Lung (tissue), 12 donors: ENCODE data around the gene RAD23B. TPM values are rescaled to one million over a fixed set of nuclear protein-coding genes. Genes with fewer than 3 reads are reported as not detected.

Source experiments
- ATAC-seq: fragments of 200-7000 bp; cut with Tn5 transposase; one replicate; pipeline ENCODE4 v1.9.1; 2020; ENCODE audit warnings: moderate number of reproducible peaks; ENCODE audit not compliant: insufficient read depth, low FRiP score
- DNase-seq, 3 donors: peaks; one replicate each; pipeline ENCODE4 v3.0.0-alpha.2; 2013 to 2017
- H3K27ac ChIP-seq, 2 donors: one replicate each; pipeline ENCODE4 v1.5.1; 2013; ENCODE audit warnings: mild to moderate bottlenecking in 2 of 2, moderate library complexity in 2 of 2, control low read depth in 1 of 2, inconsistent platforms in 1 of 2, low read depth in 1 of 2, low read length in 1 of 2
- H3K27me3 ChIP-seq, 3 donors: one replicate each; pipeline ENCODE4 v1.5.1; 2013; ENCODE audit warnings: low read length in 2 of 3; ENCODE audit not compliant: control insufficient read depth in 3 of 3, insufficient read depth in 3 of 3
- H3K36me3 ChIP-seq, 4 donors: one replicate each; pipeline ENCODE4 v1.5.1; 2013; ENCODE audit warnings: low read length in 4 of 4, mild to moderate bottlenecking in 1 of 4, moderate library complexity in 1 of 4; ENCODE audit not compliant: control insufficient read depth in 4 of 4, insufficient read depth in 4 of 4
- H3K4me1 ChIP-seq, 5 donors: one replicate each; pipeline ENCODE4 v1.5.1; 2013; ENCODE audit warnings: low read length in 5 of 5, mild to moderate bottlenecking in 2 of 5, moderate library complexity in 1 of 5; ENCODE audit not compliant: control insufficient read depth in 5 of 5, insufficient read depth in 5 of 5
- H3K4me3 ChIP-seq: one replicate; pipeline ENCODE4 v1.5.1; 2013; ENCODE audit warnings: mild to moderate bottlenecking, control low read depth, moderate library complexity
- H3K9ac ChIP-seq, 2 donors: one replicate each; pipeline ENCODE4 v1.5.1; 2013; ENCODE audit warnings: low read length in 2 of 2, control low read depth in 1 of 2; ENCODE audit not compliant: insufficient read depth in 1 of 2
- H3K9me3 ChIP-seq, 4 donors: one replicate each; pipeline ENCODE4 v1.5.1; 2013; ENCODE audit warnings: low read length in 3 of 4, mild to moderate bottlenecking in 1 of 4, moderate library complexity in 1 of 4; ENCODE audit not compliant: control insufficient read depth in 4 of 4, insufficient read depth in 3 of 4
- CTCF ChIP-seq: IDR thresholded peaks from 2 replicates; pipeline ENCODE4 v1.5.1; 2012; ENCODE audit warnings: mild to moderate bottlenecking; ENCODE audit errors: control extremely low read depth, extremely low read depth
- WGBS, 2 donors: extraction: QIAGEN DNeasy Blood & Tissue Kit; methylation state at CpG; one replicate each; pipeline ENCODE4 v1.1.7; 2013; 5-methylcytosine and 5-hydroxymethylcytosine counted together
- polyA plus RNA-seq, 2 donors: library from polyadenylated mRNA; stranded (reverse); fragments of 200-250 nt; gene quantifications; one replicate each; pipeline ENCODE4 v1.2.1, GENCODE V29; 2013
- total RNA-seq, 2 donors: library from RNA; depleted of rRNA in 1 of 2; stranded (reverse); fragments of >200 nt in 1 of 2; gene quantifications; one replicate each; pipeline ENCODE4 v1.2.1, GENCODE V29; 2014 to 2021
- donor health status: control.
- donor health status: control.
- donor health status: Bipolar disorder and iron deficiency.
- donor health status: healthy.
- donor health status: DM: yes; HTN: yes; CAD: no.

RAD23B gene
- total and polyA plus RNA-seq, 4 donors = 37.9 to 114 (median 62.3) TPM

DNA sequence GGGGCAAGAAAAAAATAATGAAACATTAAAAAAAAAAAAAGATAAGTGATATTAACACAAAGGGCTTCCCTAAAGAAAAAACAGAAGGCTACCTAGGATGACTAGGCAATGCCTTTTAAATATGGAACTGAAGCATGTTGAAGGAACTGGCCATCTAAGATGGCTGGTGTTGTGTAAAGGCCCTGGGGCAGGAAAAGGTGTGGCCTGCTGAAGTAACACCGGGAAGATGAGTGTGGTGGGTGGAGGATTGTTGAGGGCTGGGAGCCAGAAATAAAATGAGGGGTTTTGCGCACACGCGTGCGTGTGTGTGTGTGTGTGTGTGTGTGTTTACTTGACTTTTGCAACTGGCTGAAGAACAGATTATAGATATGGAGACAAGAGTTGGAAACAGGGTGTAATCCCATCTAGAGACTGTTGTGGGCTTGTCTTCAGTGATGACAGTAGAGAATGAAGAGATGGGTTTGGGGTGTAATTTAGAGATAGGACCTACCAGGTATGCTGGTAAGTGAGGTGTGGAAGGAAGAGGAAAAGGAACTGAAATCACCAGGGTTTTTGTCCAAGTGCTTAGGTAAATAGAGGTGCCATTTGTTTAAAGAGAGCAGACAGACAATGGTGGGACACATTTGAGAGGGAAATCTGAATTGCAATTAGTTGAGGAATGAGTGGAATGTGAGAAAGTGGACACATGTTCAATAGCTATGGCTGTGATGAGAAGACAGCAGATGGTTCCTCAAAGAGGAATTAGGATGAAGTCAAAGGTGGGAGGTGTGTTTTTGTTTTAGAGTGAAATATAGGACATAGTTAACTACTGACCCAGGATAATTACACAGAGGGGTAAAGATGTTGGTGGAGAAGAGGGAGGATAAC, 33.9 kb downstream of the RAD23B start:
- H3K36me3 ChIP-seq = peaks cover 11 to 37% (median 24%) of the 10 kb centered on the region in 4 donors
- H3K27me3 ChIP-seq = no peaks in the 10 kb centered on the region
- H3K4me3 ChIP-seq = no peak overlapping the region
- no peak for TF ChIP-seq CTCF
- no peak overlapping the region for H3K27ac ChIP-seq
- no peaks in the 10 kb centered on the region for H3K9me3 ChIP-seq
- 81 to 84% methylated on average over 5 of the region's 5 CpGs for WGBS, 2 donors
- H3K4me1 ChIP-seq = peaks cover 0 to 19% (median 0%) of the 10 kb centered on the region in 5 donors
- ATAC-seq = no peak
- no peak for DNase-seq
- H3K9ac ChIP-seq = no peak overlapping the region

GRCh38 chr9:107322643-107323042, 39.6 kb downstream of the RAD23B start:
- peaks cover 9 to 40% (median 27%) of the 10 kb centered on the region in 4 donors for H3K36me3 ChIP-seq

DNA sequence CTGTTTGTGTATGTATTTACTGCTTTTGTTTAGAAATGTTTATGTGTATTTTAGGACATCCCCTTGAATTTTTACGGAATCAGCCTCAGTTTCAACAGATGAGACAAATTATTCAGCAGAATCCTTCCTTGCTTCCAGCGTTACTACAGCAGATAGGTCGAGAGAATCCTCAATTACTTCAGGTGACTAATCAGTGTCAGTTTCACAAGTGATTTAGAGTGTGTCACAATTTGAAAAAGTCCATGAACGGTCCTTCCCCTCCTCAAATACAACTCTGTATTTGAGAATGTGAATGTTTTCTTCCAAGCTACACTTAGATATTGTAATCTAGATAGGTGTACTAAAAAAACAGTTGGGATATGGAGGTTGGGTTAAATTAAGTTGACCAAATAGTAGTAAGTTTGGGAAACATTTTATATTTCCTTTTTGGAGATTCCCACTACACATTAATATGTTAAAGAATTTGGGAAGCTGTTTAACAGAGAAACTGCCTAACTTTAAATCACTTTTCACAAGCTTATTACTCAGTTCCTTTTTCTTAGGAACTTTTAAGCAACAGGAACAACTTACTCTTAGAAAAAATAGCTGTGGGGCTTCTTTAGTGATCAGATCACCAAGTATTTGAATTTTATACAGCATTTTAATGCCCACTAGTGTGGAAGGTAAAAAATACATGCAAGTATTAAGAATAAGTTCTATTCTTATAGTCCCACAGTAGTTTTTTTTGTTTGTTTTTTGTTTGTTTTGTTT, 40.9 kb downstream of the RAD23B start:
- Histone ChIP-seq H3K4me3 (no peak overlapping the region), H3K27ac (no peak overlapping the region), H3K9me3 (peaks cover 0 to 3% (median 1%) of the 10 kb centered on the region in 4 donors), H3K27me3 (no peaks in the 10 kb centered on the region), H3K9ac (no peak overlapping the region), H3K4me1 (no peaks in the 10 kb centered on the region), H3K36me3 (peaks cover 6 to 44% (median 25%) of the 10 kb centered on the region in 4 donors)
- no peak for TF ChIP-seq CTCF
- 70% methylated on average over 4 of the region's 4 CpGs for WGBS, 2 donors
- DNase-seq = no peak
- ATAC-seq = no peak

More at GRCh38 chr9:107322643-107323042, 39.6 kb downstream of the RAD23B start:
- ATAC-seq = no peak
- H3K9me3 ChIP-seq = peaks cover 0 to 3% (median 1%) of the 10 kb centered on the region in 4 donors
- DNase-seq = no peak
- no peak overlapping the region for H3K4me3 ChIP-seq
- H3K4me1 ChIP-seq = peaks cover 0 to 5% (median 0%) of the 10 kb centered on the region in 5 donors
- no peak overlapping the region for H3K27ac ChIP-seq
- H3K9ac ChIP-seq = no peak overlapping the region
- H3K27me3 ChIP-seq = no peaks in the 10 kb centered on the region
- 93 to 96% methylated on average over 5 of the region's 5 CpGs for WGBS, 2 donors
- TF ChIP-seq CTCF = no peak
